Islet of Langerhans (tissue), 1 donor: ENCODE measurements around the gene KCNT1.

ENCODE experiments used
- FAIRE-seq: peaks from one replicate; lab custom pipeline; 2011; peaks lifted over from hg19 to GRCh38; lab: Jason Lieb, UNC

The KCNT1 gene

GRCh38 chr9:135727257-135727875 lies 25.4 kb downstream of the KCNT1 start:
- no peak for FAIRE-seq

GRCh38 chr9:135728436-135729110 lies 26.6 kb downstream of the KCNT1 start:
- no peak for FAIRE-seq

GRCh38 chr9:135729480-135729879 lies 27.5 kb downstream of the KCNT1 start:
- no peak for FAIRE-seq

GRCh38 chr9:135731454-135731853 lies 29.5 kb downstream of the KCNT1 start:
- FAIRE-seq: no peak

- no peak for FAIRE-seq
Observed at GRCh38 chr9:135732569-135733257, 30.7 kb downstream of the KCNT1 start.

GRCh38 chr9:135734616-135735144 lies 32.7 kb downstream of the KCNT1 start:
- FAIRE-seq: no peak

GRCh38 chr9:135736272-135736978 lies 34.4 kb downstream of the KCNT1 start:
- FAIRE-seq: no peak

- no peak for FAIRE-seq
Observed at GRCh38 chr9:135736979-135737839, 35.2 kb downstream of the KCNT1 start.

GRCh38 chr9:135737840-135738521 lies 36.0 kb downstream of the KCNT1 start:
- no peak for FAIRE-seq

GRCh38 chr9:135739271-135740220 lies 37.6 kb downstream of the KCNT1 start:
- FAIRE-seq: no peak

- FAIRE-seq: no peak
Observed at GRCh38 chr9:135741276-135742219, 39.6 kb downstream of the KCNT1 start.

- no peak for FAIRE-seq
Observed at GRCh38 chr9:135743021-135743420, 41.0 kb downstream of the KCNT1 start.

- no peak for FAIRE-seq
Observed at GRCh38 chr9:135743546-135744332, 41.8 kb downstream of the KCNT1 start.

- FAIRE-seq: no peak
Observed at GRCh38 chr9:135744333-135745070, 42.5 kb downstream of the KCNT1 start.

GRCh38 chr9:135745189-135745588 lies 43.2 kb downstream of the KCNT1 start:
- no peak for FAIRE-seq

GRCh38 chr9:135745686-135746324 lies 43.8 kb downstream of the KCNT1 start:
- FAIRE-seq: no peak

GRCh38 chr9:135746565-135746964 lies 44.6 kb downstream of the KCNT1 start:
- FAIRE-seq: no peak
